HCT116 (cell line): ENCODE results near the gene LTB4R2. TPM values are rescaled to one million over a fixed set of nuclear protein-coding genes. Genes with fewer than 3 reads are reported as not detected.

Source experiments
- ATAC-seq: fragments of 200-7000 bp; cut with Tn5 transposase; 2 replicates; pipeline ENCODE4 v1.9.1; 2020; ENCODE audit warnings: mild to moderate bottlenecking, moderate library complexity
- BruUV-seq: library from RNA; stranded (reverse); fragments of 400-500 nt; replicated peaks from 2 replicates; lab custom pipeline; 2021; lab: Mats Ljungman, UMichigan
- CTCF ChIA-PET: fragments of 300-600 bp; sonication (Branson Sonifier 250); formaldehyde crosslinking; loops from one replicate; lab custom pipeline; 2021; ENCODE audit warnings: antibody characterized with exemption; lab: Charles Lee
- POLR2A ChIA-PET: fragments of 300-600, 350-600 bp; sonication (Branson Sonifier 250); formaldehyde crosslinking; loops from one replicate; lab custom pipeline; 2021; ENCODE audit warnings: antibody characterized with exemption; lab: Charles Lee
- RAD21 ChIA-PET, 2 experiments: fragments of 300-600 bp; sonication (Branson Sonifier 250); formaldehyde crosslinking; loops; one replicate each; lab custom pipeline; 2023; ENCODE audit warnings: low total read pairs in 2 of 2; ENCODE audit not compliant: uncharacterized antibody in 2 of 2, unreplicated experiment in 2 of 2, low non-redundant PET in 1 of 2; lab: Charles Lee
- DNase-seq: peaks from one replicate; pipeline ENCODE4 v3.0.0-alpha.2; 2010; ENCODE audit warnings: low read depth, low spot score
- H2AFZ ChIP-seq: fragments of 200-600 bp; shearing (Covaris generic), sonication (generic); 2 replicates; pipeline ENCODE4 v1.6.1; 2017; ENCODE audit warnings: low read depth, mixed run types, mixed read lengths, antibody characterized with exemption, low read length; ENCODE audit not compliant: poor library complexity, severe bottlenecking
- H3K27ac ChIP-seq: 2 replicates; pipeline ENCODE4 v1.5.1; 2012; ENCODE audit warnings: low read depth, low read length
- H3K27me3 ChIP-seq: fragments of 200-600 bp; sonication (generic); 2 replicates; pipeline ENCODE4 v1.6.1; 2016; ENCODE audit warnings: mixed run types, low read length, mixed read lengths; ENCODE audit not compliant: insufficient read depth
- H3K36me3 ChIP-seq, 2 experiments: fragments of 200-500 bp in 1 of 2; fragments of 200-600 bp in 1 of 2; sonication (Bioruptor generic) in 1 of 2; sonication (generic) in 1 of 2; 2 replicates each; pipeline versions ENCODE4 v1.5.1 to v1.6.1; 2014 to 2016; ENCODE audit warnings: low read length in 2 of 2, inconsistent platforms in 1 of 2, mixed read lengths in 1 of 2, mixed run types in 1 of 2; ENCODE audit not compliant: insufficient read depth in 2 of 2, control insufficient read depth in 1 of 2
- H3K4me1 ChIP-seq, 2 experiments: fragments of 200-600 bp in 1 of 2; sonication (generic) in 1 of 2; 2 replicates each; pipeline versions ENCODE4 v1.5.1 to v1.6.1; 2012 to 2017; ENCODE audit warnings: low read length in 2 of 2, inconsistent platforms in 1 of 2, mild to moderate bottlenecking in 1 of 2, mixed read lengths in 1 of 2, mixed run types in 1 of 2, moderate library complexity in 1 of 2; ENCODE audit not compliant: insufficient read depth in 2 of 2, control insufficient read depth in 1 of 2
- H3K4me2 ChIP-seq: fragments of 200-600 bp; sonication (generic); 2 replicates; pipeline ENCODE4 v1.6.1; 2017; ENCODE audit warnings: mixed run types, low read length, mixed read lengths
- H3K4me3 ChIP-seq, 2 experiments: fragments of 200-600 bp in 1 of 2; sonication (generic) in 1 of 2; replicated peaks in 1 of 2; 2 replicates each; pipeline ENCODE4 v1.5.1; 2011 to 2016; ENCODE audit warnings: low read length in 2 of 2, control low read depth in 1 of 2, low read depth in 1 of 2, mild to moderate bottlenecking in 1 of 2, mixed read lengths in 1 of 2, mixed run types in 1 of 2
- H3K79me2 ChIP-seq: fragments of 200-600 bp; sonication (generic); 2 replicates; pipeline ENCODE4 v1.6.1; 2017; ENCODE audit warnings: mild to moderate bottlenecking, mixed run types, low read length, moderate library complexity, mixed read lengths; ENCODE audit not compliant: insufficient read depth
- H3K9ac ChIP-seq: fragments of 200-600 bp; sonication (generic); 2 replicates; pipeline ENCODE4 v1.6.1; 2016; ENCODE audit warnings: low read length, mixed read lengths
- H3K9me2 ChIP-seq: fragments of 200-600 bp; sonication (generic), shearing (Covaris generic); 2 replicates; pipeline ENCODE4 v1.6.1; 2017; ENCODE audit warnings: mixed run types, mild to moderate bottlenecking, moderate library complexity; ENCODE audit not compliant: insufficient read depth
- H3K9me3 ChIP-seq, 2 experiments: fragments of 200-500 bp in 1 of 2; fragments of 200-600 bp in 1 of 2; sonication (Bioruptor generic) in 1 of 2; sonication (generic) in 1 of 2; 2 replicates each; pipeline ENCODE4 v1.6.1; 2014 to 2017; ENCODE audit warnings: low read length in 2 of 2, mixed read lengths in 2 of 2, inconsistent platforms in 1 of 2, low read depth in 1 of 2, mild to moderate bottlenecking in 1 of 2, mixed run types in 1 of 2, moderate library complexity in 1 of 2; ENCODE audit not compliant: control insufficient read depth in 1 of 2, insufficient read depth in 1 of 2
- H4K20me1 ChIP-seq: fragments of 200-600 bp; sonication (generic), shearing (Covaris generic); 2 replicates; pipeline ENCODE4 v1.6.1; 2017; ENCODE audit warnings: mixed run types, mild to moderate bottlenecking, moderate library complexity; ENCODE audit not compliant: insufficient read depth
- ATF3 ChIP-seq: IDR thresholded peaks from 2 replicates; pipeline ENCODE4 v1.6.1; 2012
- CBX3 ChIP-seq: IDR thresholded peaks from 2 replicates; pipeline ENCODE4 v1.6.1; 2012; ENCODE audit warnings: low read depth
- CEBPB ChIP-seq: IDR thresholded peaks from 2 replicates; pipeline ENCODE4 v1.6.1; 2012; ENCODE audit warnings: low read depth
- CTCF ChIP-seq, 3 experiments: fragments of 200-600 bp in 1 of 3; sonication (generic) in 1 of 3; IDR thresholded peaks in 2 of 3; conservative IDR thresholded peaks in 1 of 3; 2 replicates each; pipeline ENCODE4 v1.5.1; 2012 to 2017; ENCODE audit warnings: low read depth in 2 of 3, low read length in 2 of 3, antibody characterized with exemption in 1 of 3, borderline replicate concordance in 1 of 3, control low read depth in 1 of 3, mild to moderate bottlenecking in 1 of 3, mixed read lengths in 1 of 3, mixed run types in 1 of 3, moderate library complexity in 1 of 3; ENCODE audit not compliant: insufficient read depth in 1 of 3
- ELF1 ChIP-seq: IDR thresholded peaks from 2 replicates; pipeline ENCODE4 v1.6.1; 2012; ENCODE audit warnings: low read depth, borderline replicate concordance
- EZH2 ChIP-seq: fragments of 200-600 bp; sonication (generic); IDR thresholded peaks from 2 replicates; pipeline ENCODE4 v1.6.1; 2017; ENCODE audit warnings: antibody characterized with exemption, mixed run types
- EZH2phosphoT487 ChIP-seq: fragments of 200-600 bp; IDR thresholded peaks from 2 replicates; pipeline ENCODE4 v1.6.1; 2018; ENCODE audit warnings: antibody characterized with exemption, borderline replicate concordance
- FOSL1 ChIP-seq: IDR thresholded peaks from 2 replicates; pipeline ENCODE4 v1.6.1; 2012; ENCODE audit warnings: low read depth
- JUND ChIP-seq: IDR thresholded peaks from 2 replicates; pipeline ENCODE4 v1.6.1; 2012
- RAD21 ChIP-seq: IDR thresholded peaks from 2 replicates; pipeline ENCODE4 v1.6.1; 2012; ENCODE audit warnings: low read depth, mild to moderate bottlenecking
- SIN3A ChIP-seq: IDR thresholded peaks from 2 replicates; pipeline ENCODE4 v1.6.1; 2012; ENCODE audit warnings: low read depth
- SP1 ChIP-seq: IDR thresholded peaks from 2 replicates; pipeline ENCODE4 v1.6.1; 2012; ENCODE audit warnings: low read depth
- TCF7L2 ChIP-seq: IDR thresholded peaks from 2 replicates; pipeline ENCODE4 v1.7.0; 2011; ENCODE audit warnings: borderline replicate concordance, inconsistent platforms; ENCODE audit not compliant: insufficient read depth, insufficient read length; ENCODE audit errors: extremely low read depth
- ZFX ChIP-seq: fragments of 450-650 bp; IDR thresholded peaks from 2 replicates; pipeline ENCODE4 v1.6.1; 2017
- intact Hi-C: fragments of 100-400 bp; cut with micrococcal nuclease; formaldehyde crosslinking; loops from 2 replicates; pipeline ENCODE4 v1.10.0; 2022
- total RNA-seq: library from RNA; stranded (reverse); gene quantifications from one replicate; pipeline ENCODE4 v1.2.1, GENCODE V29; 2021; ENCODE audit not compliant: unreplicated experiment
- TF ChIP-seq, protein P1 (sequence below): IDR thresholded peaks from 2 replicates; pipeline ENCODE4 v1.6.1; 2012

LTB4R2 gene
- total RNA-seq, 1 experiment from 2014 or later = 15.4 TPM

DNA sequence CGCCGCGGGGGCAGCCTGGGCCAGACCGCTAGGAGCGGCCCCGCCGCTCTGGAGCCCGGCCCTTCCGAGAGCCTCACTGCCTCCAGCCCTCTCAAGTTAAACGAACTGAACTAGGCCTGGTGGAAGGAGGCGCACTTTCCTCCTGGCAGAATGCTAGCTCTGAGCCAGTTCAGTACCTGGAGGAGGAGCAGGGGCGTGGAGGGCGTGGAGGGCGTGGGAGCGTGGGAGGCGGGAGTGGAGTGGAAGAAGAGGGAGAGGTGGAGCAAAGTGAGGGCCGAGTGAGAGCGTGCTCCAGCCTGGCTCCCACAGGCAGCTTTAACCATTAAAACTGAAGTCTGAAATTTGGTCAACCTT, 6.6 kb downstream of the LTB4R2 start:
- no peak overlapping the region for H2AFZ ChIP-seq
- no peak overlapping the region; the same call in 1 of the 2 replicates for H3K27ac ChIP-seq
- intact Hi-C loops = no loop called here
- ChIA-PET POLR2A (no interaction called here), RAD21 (no interaction called here), CTCF (interaction anchor here (0.8 to 1.7 kb wide), 2 partner anchors 9 to 115 kb away, joined by 3 to 7 read pairs; partner anchors contain the start of gene CIDEB)
- H4K20me1 ChIP-seq = no peaks in the 10 kb centered on the region
- ATAC-seq = peak; percentile 14; the same call in 1 of the 2 replicates
- TF ChIP-seq JUND (no peak), RAD21 (no peak), CBX3 (no peak), EZH2phosphoT487 (no peak), ELF1 (no peak), ATF3 (no peak), ZFX (no peak), FOSL1 (no peak), CTCF (IDR thresholded peaks at IDR 0.05 in 2 of 3, conservative IDR thresholded peaks at IDR 0.05 in 1 of 3; ENCODE audit: borderline replicate concordance in 1 of 3, insufficient read depth in 1 of 3, low read depth in 2 of 3, low read length in 2 of 3) (no peak), TCF7L2 (no peak), SIN3A (no peak), SP1 (no peak), EZH2 (no peak), CEBPB (no peak)
- TF ChIP-seq, protein P1, sequence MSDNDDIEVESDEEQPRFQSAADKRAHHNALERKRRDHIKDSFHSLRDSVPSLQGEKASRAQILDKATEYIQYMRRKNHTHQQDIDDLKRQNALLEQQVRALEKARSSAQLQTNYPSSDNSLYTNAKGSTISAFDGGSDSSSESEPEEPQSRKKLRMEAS = no peak
- H3K9me3 ChIP-seq = no peaks in the 10 kb centered on the region
- H3K79me2 ChIP-seq = no peaks in the 10 kb centered on the region
- H3K4me2 ChIP-seq = peak overlapping the region; percentile 47
- no peaks in the 10 kb centered on the region for H3K9me2 ChIP-seq
- 0 out of 2 replicates have a peak, but pooled peaks cover 4% of the 10 kb centered on the region for H3K27me3 ChIP-seq
- no peak overlapping the region for H3K4me3 ChIP-seq
- no peaks in the 10 kb centered on the region for H3K36me3 ChIP-seq
- peaks cover 11 to 24% of the 10 kb centered on the region in 2 experiments for H3K4me1 ChIP-seq
- no peak overlapping the region for H3K9ac ChIP-seq
- BruUV-seq = no TSS peak
- no peak for DNase-seq
